ENCODE results near the gene CCDC34.

GRCh38 chr11:27370374-27370773, 7.4 kb upstream of the CCDC34 start:
- no peak for TF ChIP-seq REST (IDR thresholded peaks at IDR 0.05; ENCODE audit: borderline replicate concordance)
- TF ChIP-seq RAD21 (conservative IDR thresholded peaks at IDR 0.05) = no peak
- no peak for TF ChIP-seq POLR2AphosphoS5 (IDR thresholded peaks at IDR 0.05)
- TF ChIP-seq EZH2 (IDR thresholded peaks at IDR 0.05; ENCODE audit: borderline replicate concordance, insufficient read depth, low read length, poor library complexity, severe bottlenecking) = no peak

Data from neural cell (in vitro differentiated cells).